ENCODE data around the gene OXA1L.
"Not testable (repeated sequence)": the region's sequence is repeated elsewhere in the genome, so short reads cannot be mapped to it uniquely, and the experiment has no call there.

OXA1L gene

GRCh38 chr14:22766457-22767322 lies at the start of gene OXA1L:
Gene OXA1L, plus strand, starts transcription at chr14:22766688. Its CDS starts 14 bp downstream, at chr14:22766702.
- FAIRE-seq (peak; percentile 93), DNase-seq (ENCODE audit: insufficient read length, low spot score) (peak; percentile 61)

- DNase-seq (ENCODE audit: insufficient read length, low spot score) (no peak), FAIRE-seq (no peak)
Observed at GRCh38 chr14:22718091-22718490, 48.4 kb upstream of the OXA1L start.

- no peak for FAIRE-seq
- no peak for DNase-seq (ENCODE audit: insufficient read length, low spot score)
Observed at GRCh38 chr14:22721213-22721612, 45.3 kb upstream of the OXA1L start.

- FAIRE-seq, result no peak
- no peak for DNase-seq (ENCODE audit: insufficient read length, low spot score)
Observed at GRCh38 chr14:22723815-22724214, 42.7 kb upstream of the OXA1L start.

- FAIRE-seq; DNase-seq (ENCODE audit: insufficient read length, low spot score): not testable (repeated sequence)
Observed at GRCh38 chr14:22724847-22725246, 41.6 kb upstream of the OXA1L start.

- not testable (repeated sequence) for FAIRE-seq
Observed at GRCh38 chr14:22725374-22725773, 41.1 kb upstream of the OXA1L start.

GRCh38 chr14:22726012-22726411 lies 40.5 kb upstream of the OXA1L start:
- FAIRE-seq, result no peak
- DNase-seq (ENCODE audit: insufficient read length, low spot score), result no peak

More at GRCh38 chr14:22725374-22725773, 41.1 kb upstream of the OXA1L start:
- not testable (repeated sequence) for DNase-seq (ENCODE audit: insufficient read length, low spot score)

- DNase-seq (ENCODE audit: insufficient read length, low spot score); FAIRE-seq: not testable (repeated sequence)
Observed at GRCh38 chr14:22732062-22732461, 34.4 kb upstream of the OXA1L start.

GRCh38 chr14:22733829-22734228 lies 32.7 kb upstream of the OXA1L start:
- FAIRE-seq (no peak), DNase-seq (ENCODE audit: insufficient read length, low spot score) (no peak)

- FAIRE-seq (no peak), DNase-seq (ENCODE audit: insufficient read length, low spot score) (no peak)
Observed at GRCh38 chr14:22735096-22735495, 31.4 kb upstream of the OXA1L start.

GRCh38 chr14:22736384-22736783 lies 30.1 kb upstream of the OXA1L start:
- not testable (repeated sequence) for FAIRE-seq; DNase-seq (ENCODE audit: insufficient read length, low spot score)

- DNase-seq (ENCODE audit: insufficient read length, low spot score), result peak; percentile 57
- peak; percentile 75 for FAIRE-seq
Observed at GRCh38 chr14:22737052-22737451, 29.4 kb upstream of the OXA1L start.

- no peak for DNase-seq (ENCODE audit: insufficient read length, low spot score)
- FAIRE-seq, result no peak
Observed at GRCh38 chr14:22739423-22739822, 27.1 kb upstream of the OXA1L start.

- FAIRE-seq (no peak), DNase-seq (ENCODE audit: insufficient read length, low spot score) (no peak)
Observed at GRCh38 chr14:22740020-22740419, 26.5 kb upstream of the OXA1L start.

- DNase-seq (ENCODE audit: insufficient read length, low spot score) (no peak), FAIRE-seq (peak; percentile 64)
Observed at GRCh38 chr14:22747769-22748168, 18.7 kb upstream of the OXA1L start.

- FAIRE-seq, result no peak
- DNase-seq (ENCODE audit: insufficient read length, low spot score), result no peak
Observed at GRCh38 chr14:22748206-22748605, 18.3 kb upstream of the OXA1L start.

GRCh38 chr14:22748631-22749068 lies 17.8 kb upstream of the OXA1L start:
- DNase-seq (ENCODE audit: insufficient read length, low spot score), result peak; percentile 14
- peak; percentile 79 for FAIRE-seq

GRCh38 chr14:22752422-22752821 lies 14.1 kb upstream of the OXA1L start:
- DNase-seq (ENCODE audit: insufficient read length, low spot score), result no peak
- no peak for FAIRE-seq

- no peak for DNase-seq (ENCODE audit: insufficient read length, low spot score)
- FAIRE-seq, result peak; percentile 31
Observed at GRCh38 chr14:22753586-22753985, 12.9 kb upstream of the OXA1L start.

- not testable (repeated sequence) for FAIRE-seq; DNase-seq (ENCODE audit: insufficient read length, low spot score)
Observed at GRCh38 chr14:22757972-22758650, 8.4 kb upstream of the OXA1L start.

GRCh38 chr14:22761734-22762133 lies 4.8 kb upstream of the OXA1L start:
- no peak for FAIRE-seq
- no peak for DNase-seq (ENCODE audit: insufficient read length, low spot score)

GRCh38 chr14:22764382-22764781 lies 2.1 kb upstream of the OXA1L start:
- no peak for DNase-seq (ENCODE audit: insufficient read length, low spot score)
- FAIRE-seq, result no peak
